ENCODE measurements around the gene COX19. TPM values are rescaled to one million over a fixed set of nuclear protein-coding genes. Genes with fewer than 3 reads are reported as not detected.

Gene COX19
- total and polyA plus RNA-seq, 2 of the 13 experiments (the other 11 are each of a cell fraction or from before 2014, with no cell fraction given) = 11.5 to 21.7 TPM

- TF ChIP-seq ZBED4 (CRISPR knock-in tag; IDR thresholded peaks at IDR 0.05; ENCODE audit: borderline replicate concordance) (no peak), ZBTB1 (CRISPR knock-in tag; IDR thresholded peaks at IDR 0.05; ENCODE audit: borderline replicate concordance) (no peak), GMEB1 (CRISPR knock-in tag; IDR thresholded peaks at IDR 0.05; ENCODE audit: borderline replicate concordance) (no peak), CSRNP2 (CRISPR knock-in tag; conservative IDR thresholded peaks at IDR 0.05; ENCODE audit: low read depth) (no peak), NFE2L1 (CRISPR knock-in tag; IDR thresholded peaks at IDR 0.05; ENCODE audit: borderline replicate concordance) (no peak), CERS6 (CRISPR knock-in tag; IDR thresholded peaks at IDR 0.05) (no peak), FOXA3 (CRISPR knock-in tag; IDR thresholded peaks at IDR 0.05) (no peak), ZNF136 (CRISPR knock-in tag; IDR thresholded peaks at IDR 0.05; ENCODE audit: low read depth) (no peak), GZF1 (CRISPR knock-in tag; IDR thresholded peaks at IDR 0.05) (no peak), ZNF577 (CRISPR knock-in tag; IDR thresholded peaks at IDR 0.05; ENCODE audit: borderline replicate concordance, low read depth) (no peak)
These were observed 20.9 kb upstream of the COX19 start (continued) for GRCh38 chr7:996079-996872.
